Measurements from ENCODE around the gene TTPAL.

Gene TTPAL

DNA sequence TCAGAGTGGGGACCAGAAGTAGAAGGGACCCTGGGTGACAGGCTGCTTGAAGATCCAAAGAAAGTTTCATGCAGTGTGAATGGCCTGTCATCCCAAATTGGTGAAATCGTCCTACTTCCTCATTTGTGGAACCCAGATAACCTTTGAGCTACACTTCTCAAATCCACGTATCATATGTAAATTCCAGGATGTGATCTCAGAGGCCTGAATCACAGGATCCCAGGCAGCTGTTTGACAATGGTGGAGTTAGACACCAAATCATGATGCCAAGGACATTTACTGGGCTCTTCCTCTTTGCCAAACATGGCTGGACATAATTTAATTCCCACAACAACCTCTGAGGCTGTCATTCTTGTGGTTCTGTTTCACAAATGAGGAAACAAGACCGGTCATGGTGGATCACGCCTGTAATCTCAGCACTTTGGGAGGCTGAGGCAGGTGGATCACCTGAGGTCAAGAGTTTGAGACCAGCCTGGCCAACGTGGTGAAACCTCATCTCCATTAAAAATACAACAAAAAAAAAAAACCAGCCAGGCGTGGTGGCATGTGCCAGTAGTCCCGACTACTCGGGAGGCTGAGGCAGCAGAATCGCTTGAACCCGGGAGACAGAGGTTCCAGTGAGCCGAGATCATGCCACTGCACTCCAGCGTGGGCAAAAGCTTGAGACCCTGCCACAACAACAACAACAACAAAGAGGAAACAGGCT, 39.9 kb upstream of the TTPAL start:
- DNase-seq (ENCODE audit: low spot score), result no peak
- no peak overlapping the region for H3K4me3 ChIP-seq (ENCODE audit: severe bottlenecking)
- H3K27me3 ChIP-seq (ENCODE audit: insufficient read depth, poor library complexity, severe bottlenecking), result no peaks in the 10 kb centered on the region
- TF ChIP-seq CTCF (IDR thresholded peaks at IDR 0.05; ENCODE audit: poor library complexity, severe bottlenecking), result no peak
- H3K27ac ChIP-seq (ENCODE audit: poor library complexity, severe bottlenecking), result no peak overlapping the region
- no peaks in the 10 kb centered on the region for H3K4me1 ChIP-seq (ENCODE audit: insufficient read depth, poor library complexity, severe bottlenecking)
- no peaks in the 10 kb centered on the region for H3K36me3 ChIP-seq (ENCODE audit: low read depth)
- H3K9me3 ChIP-seq (ENCODE audit: severe bottlenecking), result no peaks in the 10 kb centered on the region
- no peak for ATAC-seq (ENCODE audit: low read depth)

DNA sequence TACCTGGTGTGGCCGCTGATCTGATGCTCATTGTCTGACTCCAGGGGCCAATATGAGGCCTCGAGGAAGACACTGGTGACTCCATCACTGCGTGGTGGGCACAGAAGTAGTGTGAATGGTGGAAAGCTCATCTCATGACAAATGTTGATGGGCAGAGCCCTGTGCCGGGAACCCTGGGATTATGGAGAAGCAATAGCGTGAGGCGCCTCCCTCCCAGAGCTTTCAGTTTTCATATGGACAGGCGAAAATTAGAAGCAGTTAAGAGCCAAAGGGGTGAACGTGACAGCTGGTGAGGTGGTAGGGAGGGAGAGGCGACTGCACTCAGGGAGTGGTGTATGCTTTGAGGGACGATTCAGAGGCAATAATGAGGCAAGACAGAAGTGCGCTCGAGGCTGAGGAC, 39.3 kb upstream of the TTPAL start:
- H3K4me1 ChIP-seq (ENCODE audit: insufficient read depth, poor library complexity, severe bottlenecking), result no peaks in the 10 kb centered on the region
- no peaks in the 10 kb centered on the region for H3K36me3 ChIP-seq (ENCODE audit: low read depth)
- H3K27ac ChIP-seq (ENCODE audit: poor library complexity, severe bottlenecking), result no peak overlapping the region
- DNase-seq (ENCODE audit: low spot score) (no peak), ATAC-seq (ENCODE audit: low read depth) (no peak)
- no peak overlapping the region for H3K4me3 ChIP-seq (ENCODE audit: severe bottlenecking)
- TF ChIP-seq CTCF (IDR thresholded peaks at IDR 0.05; ENCODE audit: poor library complexity, severe bottlenecking), result no peak
- no peaks in the 10 kb centered on the region for H3K27me3 ChIP-seq (ENCODE audit: insufficient read depth, poor library complexity, severe bottlenecking)
- H3K9me3 ChIP-seq (ENCODE audit: severe bottlenecking), result no peaks in the 10 kb centered on the region

GRCh38 chr20:44437497-44437896, 38.2 kb upstream of the TTPAL start:
- TF ChIP-seq CTCF (IDR thresholded peaks at IDR 0.05; ENCODE audit: poor library complexity, severe bottlenecking), result no peak
- no peak for DNase-seq (ENCODE audit: low spot score)
- no peaks in the 10 kb centered on the region for H3K9me3 ChIP-seq (ENCODE audit: severe bottlenecking)

GRCh38 chr20:44438782-44439181, 36.9 kb upstream of the TTPAL start:
- TF ChIP-seq CTCF (IDR thresholded peaks at IDR 0.05; ENCODE audit: poor library complexity, severe bottlenecking), result no peak
- H3K27ac ChIP-seq (ENCODE audit: poor library complexity, severe bottlenecking), result no peak overlapping the region
- H3K4me1 ChIP-seq (ENCODE audit: insufficient read depth, poor library complexity, severe bottlenecking), result peaks cover 4% of the 10 kb centered on the region
- ATAC-seq (ENCODE audit: low read depth) (no peak), DNase-seq (ENCODE audit: low spot score) (no peak)
- no peaks in the 10 kb centered on the region for H3K9me3 ChIP-seq (ENCODE audit: severe bottlenecking)
- H3K36me3 ChIP-seq (ENCODE audit: low read depth), result no peaks in the 10 kb centered on the region
- no peaks in the 10 kb centered on the region for H3K27me3 ChIP-seq (ENCODE audit: insufficient read depth, poor library complexity, severe bottlenecking)
- no peak overlapping the region for H3K4me3 ChIP-seq (ENCODE audit: severe bottlenecking)

More at GRCh38 chr20:44437497-44437896, 38.2 kb upstream of the TTPAL start:
- no peaks in the 10 kb centered on the region for H3K27me3 ChIP-seq (ENCODE audit: insufficient read depth, poor library complexity, severe bottlenecking)
- H3K4me1 ChIP-seq (ENCODE audit: insufficient read depth, poor library complexity, severe bottlenecking), result peaks cover 2% of the 10 kb centered on the region
- no peak overlapping the region for H3K4me3 ChIP-seq (ENCODE audit: severe bottlenecking)
- H3K27ac ChIP-seq (ENCODE audit: poor library complexity, severe bottlenecking), result no peak overlapping the region
- no peaks in the 10 kb centered on the region for H3K36me3 ChIP-seq (ENCODE audit: low read depth)
- ATAC-seq (ENCODE audit: low read depth), result no peak

GRCh38 chr20:44439318-44439717, 36.4 kb upstream of the TTPAL start:
- no peak overlapping the region for H3K27ac ChIP-seq (ENCODE audit: poor library complexity, severe bottlenecking)
- peaks cover 4% of the 10 kb centered on the region for H3K4me1 ChIP-seq (ENCODE audit: insufficient read depth, poor library complexity, severe bottlenecking)
- no peak for DNase-seq (ENCODE audit: low spot score)
- no peak for TF ChIP-seq CTCF (IDR thresholded peaks at IDR 0.05; ENCODE audit: poor library complexity, severe bottlenecking)
- ATAC-seq (ENCODE audit: low read depth), result no peak
- no peaks in the 10 kb centered on the region for H3K9me3 ChIP-seq (ENCODE audit: severe bottlenecking)
- no peak overlapping the region for H3K4me3 ChIP-seq (ENCODE audit: severe bottlenecking)
- no peaks in the 10 kb centered on the region for H3K36me3 ChIP-seq (ENCODE audit: low read depth)
- no peaks in the 10 kb centered on the region for H3K27me3 ChIP-seq (ENCODE audit: insufficient read depth, poor library complexity, severe bottlenecking)

Data from RWPE2 (cell line).